ENCODE measurements around the gene CRNKL1.
A peak's percentile ranks its signal among the peaks of the same experiment; 100 is the strongest.

The CRNKL1 gene

DNA sequence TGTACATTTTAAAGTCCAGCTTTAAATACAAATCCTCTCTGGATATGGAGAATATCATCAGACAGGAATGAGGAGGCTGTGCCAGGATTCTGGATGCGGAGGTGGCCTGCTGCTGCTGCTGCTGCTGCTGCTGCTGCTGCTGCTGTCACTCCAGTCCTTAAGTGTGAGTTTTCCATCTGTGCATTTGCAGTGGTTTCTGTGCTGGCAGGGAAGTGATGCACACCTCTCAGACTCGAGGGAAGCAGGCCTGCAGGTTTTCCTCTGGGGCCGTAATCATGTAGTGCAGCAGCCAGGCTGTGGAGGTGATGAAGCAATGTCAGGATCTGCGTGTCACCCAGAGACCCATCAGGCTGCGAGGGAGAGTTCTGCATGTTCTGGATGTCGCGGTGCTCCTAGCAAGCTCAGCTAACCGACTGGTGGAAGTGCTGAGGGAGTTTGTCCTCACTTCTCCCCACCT lies 32.1 kb upstream of the CRNKL1 start:
- peak overlapping the region; percentile 47; the same call in 1 of the 2 replicates for H3K4me3 ChIP-seq (ENCODE audit: low read depth, low read length)
- H3K36me3 ChIP-seq (ENCODE audit: insufficient read depth, low read length), result no peaks in the 10 kb centered on the region
- H3K79me2 ChIP-seq (ENCODE audit: control insufficient read depth, insufficient read depth, low read length, unreplicated experiment), result no peaks in the 10 kb centered on the region
- H3K27me3 ChIP-seq (ENCODE audit: insufficient read depth, low read length), result peaks cover 41% of the 10 kb centered on the region
- H3K27ac ChIP-seq (ENCODE audit: low read depth, low read length), result no peak overlapping the region
- H3K4me1 ChIP-seq (ENCODE audit: control insufficient read depth, insufficient read depth, low read length, unreplicated experiment), result no peaks in the 10 kb centered on the region
- no peak overlapping the region for H2AFZ ChIP-seq (ENCODE audit: low read length, unreplicated experiment)

DNA sequence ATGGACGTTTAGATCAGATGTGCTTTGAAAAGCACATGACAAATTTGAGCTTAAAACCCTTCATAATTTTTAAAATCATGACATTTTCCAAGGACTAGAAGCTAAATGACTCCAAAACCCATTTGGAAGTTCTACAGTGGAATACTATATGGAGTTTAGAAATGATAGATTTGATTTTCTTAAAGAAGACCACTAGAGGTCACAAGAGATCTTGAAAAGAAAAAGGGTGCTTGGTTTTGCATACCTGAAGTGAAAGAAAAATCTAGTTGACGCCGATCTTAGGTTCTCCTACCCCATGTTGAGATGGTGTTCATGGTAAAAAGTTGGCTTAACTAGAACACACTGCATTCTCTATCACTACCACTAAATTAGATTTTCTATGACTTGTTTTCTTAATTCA lies 31.5 kb upstream of the CRNKL1 start:
- H3K4me1 ChIP-seq (ENCODE audit: control insufficient read depth, insufficient read depth, low read length, unreplicated experiment), result no peaks in the 10 kb centered on the region
- H3K4me3 ChIP-seq (ENCODE audit: low read depth, low read length), result peak overlapping the region; percentile 47; the same call in 1 of the 2 replicates
- H3K27me3 ChIP-seq (ENCODE audit: insufficient read depth, low read length), result peaks cover 41% of the 10 kb centered on the region
- H2AFZ ChIP-seq (ENCODE audit: low read length, unreplicated experiment), result no peak overlapping the region
- H3K79me2 ChIP-seq (ENCODE audit: control insufficient read depth, insufficient read depth, low read length, unreplicated experiment), result no peaks in the 10 kb centered on the region
- no peaks in the 10 kb centered on the region for H3K36me3 ChIP-seq (ENCODE audit: insufficient read depth, low read length)
- H3K27ac ChIP-seq (ENCODE audit: low read depth, low read length), result no peak overlapping the region

DNA sequence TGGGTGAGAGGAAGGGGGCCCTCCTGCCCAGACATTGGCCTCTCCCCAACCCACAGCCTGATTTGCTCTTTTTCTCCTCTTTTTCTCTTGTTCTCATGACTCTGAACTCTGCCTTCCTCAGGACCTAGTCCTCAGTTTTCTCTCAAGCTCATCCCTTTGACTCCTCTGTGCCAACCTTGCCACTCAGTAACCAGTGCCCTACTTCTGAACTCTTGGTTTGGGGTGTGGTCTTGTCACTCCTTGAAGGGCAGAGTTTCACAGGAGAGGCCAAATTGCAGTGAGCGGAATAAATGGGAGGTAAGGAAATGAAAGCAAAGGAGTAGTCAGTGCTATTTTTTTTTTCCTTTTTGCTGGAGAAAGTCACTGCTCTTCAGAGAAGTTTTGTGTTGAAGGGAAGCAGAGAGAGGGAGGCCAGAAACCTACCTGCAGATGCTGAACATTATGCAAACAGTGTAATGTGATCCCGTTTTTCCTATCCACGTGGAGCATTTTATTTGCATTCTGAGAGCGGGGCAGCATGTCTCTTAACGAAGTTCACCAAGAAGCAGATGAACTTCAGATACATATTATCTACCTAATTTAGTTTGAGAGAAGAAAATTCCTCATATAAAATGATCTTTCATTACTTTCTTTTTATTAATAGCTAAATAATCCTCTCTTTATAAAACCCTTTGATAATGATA lies 27.0 kb upstream of the CRNKL1 start:
- H3K4me1 ChIP-seq (ENCODE audit: control insufficient read depth, insufficient read depth, low read length, unreplicated experiment), result no peaks in the 10 kb centered on the region
- H3K79me2 ChIP-seq (ENCODE audit: control insufficient read depth, insufficient read depth, low read length, unreplicated experiment), result no peaks in the 10 kb centered on the region
- no peak overlapping the region for H3K27ac ChIP-seq (ENCODE audit: low read depth, low read length)
- no peak overlapping the region for H3K4me3 ChIP-seq (ENCODE audit: low read depth, low read length)
- H3K27me3 ChIP-seq (ENCODE audit: insufficient read depth, low read length), result peaks cover 74% of the 10 kb centered on the region
- H2AFZ ChIP-seq (ENCODE audit: low read length, unreplicated experiment), result no peak overlapping the region
- H3K36me3 ChIP-seq (ENCODE audit: insufficient read depth, low read length), result no peaks in the 10 kb centered on the region

DNA sequence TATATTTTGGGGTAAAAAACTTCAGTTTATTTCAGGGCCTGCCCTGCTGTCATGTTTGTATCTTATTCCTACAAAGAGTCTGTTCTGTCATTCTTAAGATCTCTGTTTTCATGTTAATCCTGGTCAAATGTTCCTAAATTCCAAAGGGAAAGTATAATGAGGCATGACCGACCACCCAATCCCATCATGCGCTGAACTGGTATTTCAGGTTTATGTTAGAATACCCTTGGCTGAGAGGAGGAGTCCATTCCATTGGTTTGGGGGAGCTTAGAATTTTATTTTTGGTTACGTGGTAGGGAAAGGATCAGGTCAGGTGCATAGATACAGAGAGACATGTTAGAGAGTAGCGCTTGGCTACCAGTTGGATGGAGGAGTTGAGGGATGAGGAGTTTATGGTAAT lies 25.8 kb upstream of the CRNKL1 start:
- no peak overlapping the region for H2AFZ ChIP-seq (ENCODE audit: low read length, unreplicated experiment)
- H3K4me1 ChIP-seq (ENCODE audit: control insufficient read depth, insufficient read depth, low read length, unreplicated experiment), result no peaks in the 10 kb centered on the region
- peaks cover 86% of the 10 kb centered on the region for H3K27me3 ChIP-seq (ENCODE audit: insufficient read depth, low read length)
- H3K79me2 ChIP-seq (ENCODE audit: control insufficient read depth, insufficient read depth, low read length, unreplicated experiment), result no peaks in the 10 kb centered on the region
- no peak overlapping the region for H3K4me3 ChIP-seq (ENCODE audit: low read depth, low read length)
- H3K27ac ChIP-seq (ENCODE audit: low read depth, low read length), result no peak overlapping the region
- no peaks in the 10 kb centered on the region for H3K36me3 ChIP-seq (ENCODE audit: insufficient read depth, low read length)

DNA sequence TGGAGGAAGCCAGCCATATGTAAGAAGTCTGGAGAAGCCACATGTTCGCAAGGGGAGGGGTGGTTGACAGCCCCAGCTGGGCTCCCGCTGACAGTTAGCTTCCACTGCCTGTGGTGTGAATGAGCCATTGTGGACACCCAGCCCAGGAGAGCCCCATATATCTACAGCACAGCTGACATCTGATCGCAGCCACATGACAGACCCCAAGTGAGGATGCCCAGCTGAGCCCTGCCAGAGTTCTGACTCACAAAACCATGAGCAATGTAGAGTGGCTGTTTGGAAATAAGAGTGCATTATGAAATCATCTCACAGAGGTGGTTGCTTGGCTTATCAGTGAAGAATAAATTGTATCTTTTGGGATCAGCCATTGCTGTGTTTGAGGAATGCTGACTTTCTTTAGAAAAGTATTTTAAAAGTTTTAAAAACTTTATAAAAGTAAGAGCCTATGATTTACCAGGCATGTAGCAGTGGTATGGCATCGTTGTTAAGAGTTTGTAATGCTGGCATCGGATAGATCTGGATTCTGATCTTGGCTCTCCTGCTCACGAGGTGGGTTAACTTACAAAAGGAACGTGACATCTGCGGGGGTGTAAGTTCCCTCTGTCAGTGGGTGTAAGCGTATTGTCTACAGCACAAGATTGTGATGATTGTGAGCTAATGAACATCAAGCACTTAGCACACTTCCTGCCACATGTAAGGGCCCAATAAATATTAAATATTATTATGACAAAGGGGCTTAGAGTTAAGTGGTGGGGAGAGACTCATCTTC lies 24.2 kb upstream of the CRNKL1 start:
- Histone ChIP-seq H3K36me3 (ENCODE audit: insufficient read depth, low read length) (no peaks in the 10 kb centered on the region), H3K4me1 (ENCODE audit: control insufficient read depth, insufficient read depth, low read length, unreplicated experiment) (no peaks in the 10 kb centered on the region), H3K4me3 (ENCODE audit: low read depth, low read length) (no peak overlapping the region), H3K27ac (ENCODE audit: low read depth, low read length) (no peak overlapping the region), H3K79me2 (ENCODE audit: control insufficient read depth, insufficient read depth, low read length, unreplicated experiment) (no peaks in the 10 kb centered on the region), H2AFZ (ENCODE audit: low read length, unreplicated experiment) (no peak overlapping the region), H3K27me3 (ENCODE audit: insufficient read depth, low read length) (peaks cover 74% of the 10 kb centered on the region)

DNA sequence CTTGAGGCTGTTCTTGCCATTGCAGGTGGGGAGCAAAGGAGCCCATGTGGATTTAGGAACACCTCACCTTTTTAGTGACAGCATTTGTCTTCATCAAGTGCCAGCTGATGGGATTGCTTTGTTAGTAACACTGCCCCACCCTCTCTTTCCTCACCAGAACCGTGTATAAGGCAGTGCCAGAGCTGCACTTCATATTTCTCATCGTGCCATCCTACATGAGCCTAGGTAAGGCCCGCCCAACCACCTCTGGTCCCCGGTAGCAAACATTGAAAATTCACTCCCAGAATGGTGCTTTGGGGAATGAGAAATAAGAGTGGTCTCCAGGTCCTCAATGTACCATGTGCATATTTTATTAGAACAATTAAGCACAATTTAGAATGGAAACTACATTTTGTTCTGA lies 22.8 kb upstream of the CRNKL1 start:
- H2AFZ ChIP-seq (ENCODE audit: low read length, unreplicated experiment), result no peak overlapping the region
- peaks cover 64% of the 10 kb centered on the region for H3K27me3 ChIP-seq (ENCODE audit: insufficient read depth, low read length)
- no peaks in the 10 kb centered on the region for H3K36me3 ChIP-seq (ENCODE audit: insufficient read depth, low read length)
- no peaks in the 10 kb centered on the region for H3K4me1 ChIP-seq (ENCODE audit: control insufficient read depth, insufficient read depth, low read length, unreplicated experiment)
- H3K79me2 ChIP-seq (ENCODE audit: control insufficient read depth, insufficient read depth, low read length, unreplicated experiment), result no peaks in the 10 kb centered on the region
- no peak overlapping the region for H3K27ac ChIP-seq (ENCODE audit: low read depth, low read length)
- H3K4me3 ChIP-seq (ENCODE audit: low read depth, low read length), result no peak overlapping the region

DNA sequence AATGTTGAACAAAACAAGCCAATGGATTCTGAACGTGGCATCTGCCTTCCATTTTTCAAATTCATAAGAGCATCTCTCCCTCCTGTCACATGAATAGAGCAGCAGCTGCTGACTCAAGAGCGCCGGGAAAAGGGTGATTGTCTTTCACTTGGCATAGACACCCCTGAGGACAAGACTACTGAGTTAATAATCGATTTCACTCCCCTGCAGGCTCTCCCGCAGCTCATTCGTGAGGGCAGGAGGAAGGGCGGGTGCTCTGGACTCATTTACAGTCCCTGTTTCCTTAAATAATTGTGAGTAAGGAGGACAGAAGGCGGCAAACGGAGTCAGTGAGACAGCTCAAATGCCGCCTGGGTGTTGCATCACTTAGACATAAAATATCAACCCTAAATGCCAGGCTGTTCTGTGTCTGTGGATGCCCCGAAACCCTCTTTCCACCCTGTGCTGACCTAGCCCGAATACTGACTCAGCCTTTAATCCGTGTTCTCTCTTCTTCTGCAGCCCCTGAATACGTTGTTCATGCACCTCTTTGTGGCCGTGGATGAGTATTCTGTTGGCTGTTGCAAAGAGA lies 21.6 kb upstream of the CRNKL1 start:
- Histone ChIP-seq H3K4me1 (ENCODE audit: control insufficient read depth, insufficient read depth, low read length, unreplicated experiment) (no peaks in the 10 kb centered on the region), H3K27ac (ENCODE audit: low read depth, low read length) (no peak overlapping the region), H3K36me3 (ENCODE audit: insufficient read depth, low read length) (no peaks in the 10 kb centered on the region)

DNA sequence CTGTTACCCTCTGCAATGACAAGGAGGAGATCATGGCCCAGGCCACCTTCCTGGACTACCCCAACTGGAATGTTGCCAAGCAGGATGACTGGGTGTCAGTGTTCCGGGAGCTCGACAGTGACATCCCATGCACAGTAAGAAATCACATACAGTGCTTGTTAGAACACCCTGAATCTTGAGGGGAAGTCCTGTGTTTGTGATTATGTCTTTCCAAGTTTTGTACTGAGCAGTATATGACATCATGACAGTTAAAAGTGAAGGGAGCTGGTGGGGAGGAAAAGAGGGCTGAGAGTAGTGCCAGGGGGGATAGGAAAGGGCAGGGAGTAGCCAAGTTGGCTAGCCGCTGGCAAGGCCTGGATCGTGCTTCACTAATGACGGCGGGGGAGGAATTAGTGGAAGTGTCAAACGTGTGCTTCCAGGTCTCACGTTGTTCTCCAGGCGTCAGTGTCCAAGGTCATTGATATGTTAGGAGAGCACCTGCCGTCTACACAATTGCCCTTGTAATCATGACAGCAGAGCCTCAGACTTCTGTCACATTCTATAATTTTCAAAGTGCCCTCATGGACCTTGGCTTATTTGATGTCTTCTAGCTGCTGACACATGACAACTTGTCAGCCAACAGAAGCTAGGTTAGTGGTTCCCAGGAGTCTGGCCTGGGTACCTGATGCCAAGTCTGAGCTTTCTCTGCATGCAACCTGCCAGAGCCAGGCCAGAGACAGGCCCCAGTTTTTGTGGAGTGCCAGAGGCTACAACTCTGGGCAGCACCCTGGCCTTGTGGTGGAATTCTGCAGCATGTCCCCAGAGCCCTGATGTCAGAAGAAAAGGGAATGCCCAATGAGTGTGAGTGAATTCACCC lies 18.8 kb upstream of the CRNKL1 start:
- no peak overlapping the region for H3K27ac ChIP-seq (ENCODE audit: low read depth, low read length)
- H3K4me1 ChIP-seq (ENCODE audit: control insufficient read depth, insufficient read depth, low read length, unreplicated experiment), result no peaks in the 10 kb centered on the region
- H3K27me3 ChIP-seq (ENCODE audit: insufficient read depth, low read length), result peaks cover 34% of the 10 kb centered on the region
- H3K36me3 ChIP-seq (ENCODE audit: insufficient read depth, low read length), result no peaks in the 10 kb centered on the region
- H2AFZ ChIP-seq (ENCODE audit: low read length, unreplicated experiment), result no peak overlapping the region
- no peak overlapping the region for H3K4me3 ChIP-seq (ENCODE audit: low read depth, low read length)
- H3K79me2 ChIP-seq (ENCODE audit: control insufficient read depth, insufficient read depth, low read length, unreplicated experiment), result no peaks in the 10 kb centered on the region

More for the DNA sequence above, 21.6 kb upstream of the CRNKL1 start:
- peaks cover 54% of the 10 kb centered on the region for H3K27me3 ChIP-seq (ENCODE audit: insufficient read depth, low read length)
- no peaks in the 10 kb centered on the region for H3K79me2 ChIP-seq (ENCODE audit: control insufficient read depth, insufficient read depth, low read length, unreplicated experiment)
- no peak overlapping the region for H3K4me3 ChIP-seq (ENCODE audit: low read depth, low read length)
- H2AFZ ChIP-seq (ENCODE audit: low read length, unreplicated experiment), result no peak overlapping the region

DNA sequence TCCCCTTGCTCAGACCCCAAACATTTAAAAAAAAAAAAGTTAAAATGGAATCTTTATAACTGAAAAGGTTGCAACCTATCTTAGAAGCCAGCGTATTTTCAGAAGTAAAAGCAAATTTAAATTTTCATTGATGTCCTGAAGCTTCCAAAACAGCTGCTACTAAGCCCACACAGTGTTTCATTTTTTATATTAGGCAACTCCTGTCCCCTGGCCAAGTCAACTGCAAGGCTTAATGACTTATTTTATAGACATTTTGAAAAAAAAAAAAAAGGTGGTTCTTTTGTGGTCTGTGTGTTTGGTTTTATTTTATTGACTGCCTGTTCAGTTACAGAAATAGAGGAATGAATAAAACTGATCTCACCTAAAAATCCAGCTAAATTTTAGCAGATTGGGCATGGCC lies 13.1 kb upstream of the CRNKL1 start:
- H3K36me3 ChIP-seq (ENCODE audit: insufficient read depth, low read length), result no peaks in the 10 kb centered on the region
- H3K27me3 ChIP-seq (ENCODE audit: insufficient read depth, low read length), result peaks cover 39% of the 10 kb centered on the region
- H3K27ac ChIP-seq (ENCODE audit: low read depth, low read length), result no peak overlapping the region
- no peaks in the 10 kb centered on the region for H3K4me1 ChIP-seq (ENCODE audit: control insufficient read depth, insufficient read depth, low read length, unreplicated experiment)
- no peak overlapping the region for H3K4me3 ChIP-seq (ENCODE audit: low read depth, low read length)
- no peak overlapping the region for H2AFZ ChIP-seq (ENCODE audit: low read length, unreplicated experiment)
- no peaks in the 10 kb centered on the region for H3K79me2 ChIP-seq (ENCODE audit: control insufficient read depth, insufficient read depth, low read length, unreplicated experiment)

DNA sequence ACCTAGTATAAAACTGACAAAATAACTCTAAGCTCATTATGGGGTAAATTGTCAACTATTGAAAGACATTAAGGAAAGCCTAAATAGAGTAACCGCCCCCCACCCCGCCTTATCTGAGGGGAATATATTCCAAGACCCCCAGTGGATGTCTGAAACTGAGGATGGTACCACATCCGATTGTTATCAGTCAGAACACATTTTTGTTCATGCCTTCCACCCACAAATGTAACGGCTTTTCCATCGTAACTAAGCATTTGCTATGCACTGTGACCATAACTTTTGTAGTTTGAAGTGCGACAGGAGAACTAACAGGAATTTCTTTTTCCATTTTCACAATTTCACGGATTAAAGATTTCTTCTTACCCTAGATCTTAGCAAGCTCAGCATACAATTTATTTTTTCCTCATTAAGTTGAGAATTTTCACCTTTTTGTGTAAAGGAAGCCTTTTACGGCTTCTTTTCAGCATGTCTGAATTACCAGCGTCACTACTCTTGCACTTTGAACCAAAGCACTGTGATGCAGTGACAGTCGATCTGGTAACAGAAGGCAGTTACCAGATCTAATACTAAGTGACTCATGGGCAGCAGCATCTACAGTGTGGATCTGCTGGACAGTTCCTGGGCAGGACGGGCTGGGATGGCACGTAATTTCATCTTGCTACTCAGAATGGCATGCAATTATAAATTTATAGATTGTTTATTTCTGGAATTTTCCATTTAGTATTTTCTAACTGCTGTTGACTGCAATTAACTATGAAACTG lies 11.9 kb upstream of the CRNKL1 start:
- Histone ChIP-seq H3K27ac (ENCODE audit: low read depth, low read length) (no peak overlapping the region), H3K36me3 (ENCODE audit: insufficient read depth, low read length) (no peaks in the 10 kb centered on the region), H3K4me1 (ENCODE audit: control insufficient read depth, insufficient read depth, low read length, unreplicated experiment) (no peaks in the 10 kb centered on the region), H3K27me3 (ENCODE audit: insufficient read depth, low read length) (peaks cover 44% of the 10 kb centered on the region), H3K79me2 (ENCODE audit: control insufficient read depth, insufficient read depth, low read length, unreplicated experiment) (no peaks in the 10 kb centered on the region), H2AFZ (ENCODE audit: low read length, unreplicated experiment) (no peak overlapping the region), H3K4me3 (ENCODE audit: low read depth, low read length) (no peak overlapping the region)

Data from ACC112 (cell line).